HG02981 (cell line): ENCODE results near the gene ZMYND11.
"Not testable (repeated sequence)": the region's sequence is repeated elsewhere in the genome, so short reads cannot be mapped to it uniquely, and the experiment has no call there.

Source experiments
- ATAC-seq: cut with Tn5 transposase; IDR thresholded peaks from one replicate; pipeline ENCODE4 v1.9.1; 2021; ENCODE audit warnings: mild to moderate bottlenecking, moderate library complexity; ENCODE audit not compliant: unreplicated experiment

The ZMYND11 gene

GRCh38 chr10:132946-133898, 2.0 kb upstream of the ZMYND11 start:
- no peak for ATAC-seq

- peak; percentile 48 for ATAC-seq
Measured at GRCh38 chr10:134247-135131, 766 bp upstream of the ZMYND11 start.

DNA sequence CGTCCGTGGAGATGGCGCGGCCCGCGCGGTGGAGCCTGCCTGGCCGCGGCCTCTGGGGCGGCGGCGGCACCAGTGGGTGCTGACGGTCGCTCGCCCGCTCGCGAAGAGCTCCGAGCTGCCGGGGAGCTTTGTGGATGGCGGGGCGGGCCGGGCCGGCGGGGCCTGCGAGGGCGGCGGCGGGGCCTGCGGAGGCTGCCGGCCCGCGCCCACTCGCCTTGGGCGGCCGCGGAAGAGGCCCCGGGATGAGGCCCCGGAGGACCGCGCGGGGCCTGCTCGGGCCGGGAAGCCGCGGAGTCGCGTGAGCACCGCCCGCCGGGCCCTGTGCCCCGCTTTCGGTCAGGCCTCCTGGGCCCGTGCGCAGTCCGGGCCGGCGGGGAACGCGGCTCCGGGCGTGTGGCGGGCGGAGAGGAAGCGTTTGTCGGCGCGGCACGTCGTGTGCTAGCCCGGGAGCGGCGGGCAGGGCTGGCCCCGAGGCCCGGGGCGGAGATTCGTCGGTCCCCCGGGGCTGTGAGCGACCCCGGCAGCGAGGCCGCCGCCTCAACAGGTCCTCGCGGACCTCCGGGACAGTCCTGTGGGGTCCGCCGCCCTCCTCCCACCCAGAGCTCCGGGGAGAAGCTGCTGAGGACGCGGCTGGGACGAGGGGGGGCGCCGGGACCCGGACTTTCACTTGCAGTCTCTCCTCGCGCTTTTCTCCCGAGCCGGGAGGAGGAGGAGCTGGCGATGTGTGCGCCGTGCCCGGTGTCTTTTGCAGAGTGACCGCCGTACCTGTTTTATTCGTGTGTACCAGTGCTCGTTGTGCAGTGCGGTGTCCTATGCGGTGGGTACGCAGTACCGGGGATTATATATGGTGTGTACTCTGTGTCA, 578 bp downstream of the ZMYND11 start:
- ATAC-seq, result peak; percentile 31

DNA sequence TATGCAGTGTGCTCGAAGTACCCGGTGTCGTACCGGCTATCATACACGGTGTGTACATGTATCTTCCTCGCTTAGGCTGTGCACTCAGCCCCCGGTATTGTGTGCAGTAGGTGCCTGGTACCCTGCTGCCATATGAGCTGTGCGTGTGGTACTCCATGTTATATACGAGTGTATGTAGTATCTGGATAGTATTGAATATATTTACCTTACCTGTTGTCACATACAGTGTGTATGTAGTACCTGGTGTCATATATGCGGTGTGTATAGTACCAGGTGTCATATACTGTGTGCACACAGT, 1.2 kb downstream of the ZMYND11 start:
- ATAC-seq, result no peak

DNA sequence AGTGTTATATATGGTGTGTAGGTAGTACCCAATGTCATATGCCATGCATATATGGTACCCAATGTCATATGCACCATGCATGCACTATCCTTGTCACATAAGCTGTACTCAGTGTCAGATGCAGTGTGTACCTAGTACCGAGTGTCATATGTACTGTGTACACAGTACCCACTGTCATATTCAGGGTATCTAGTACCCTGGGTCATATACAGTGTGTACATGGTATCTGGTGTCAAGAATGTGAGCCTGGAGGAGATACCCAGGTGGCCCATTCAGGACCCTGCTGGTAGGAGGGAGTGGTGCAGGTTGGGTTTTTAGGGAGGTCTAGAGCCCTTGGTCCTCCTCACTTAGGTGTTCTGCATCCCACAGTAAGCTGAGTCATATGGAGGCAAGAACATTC, 1.8 kb downstream of the ZMYND11 start:
- ATAC-seq, result peak; percentile 31

GRCh38 chr10:137606-138005, 2.4 kb downstream of the ZMYND11 start:
- no peak for ATAC-seq

DNA sequence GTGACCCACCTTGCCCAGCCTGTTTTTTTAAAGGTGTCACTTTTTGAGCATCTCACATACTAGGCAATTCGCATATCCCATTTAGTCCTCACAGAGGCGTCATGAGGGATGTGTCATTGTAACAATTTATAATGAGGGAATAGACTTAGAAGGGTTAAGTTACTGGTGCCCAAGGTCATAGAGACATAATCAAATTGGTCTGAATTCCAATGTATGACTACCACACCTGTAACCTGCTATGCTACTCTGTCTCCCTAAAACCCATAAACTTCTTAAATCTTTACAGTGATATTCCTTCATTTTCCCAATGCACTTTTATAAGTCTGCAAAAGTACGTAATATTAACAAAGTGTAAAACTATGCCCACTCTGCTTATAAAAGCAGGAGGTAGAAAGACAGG, 7.1 kb downstream of the ZMYND11 start:
- no peak for ATAC-seq

DNA sequence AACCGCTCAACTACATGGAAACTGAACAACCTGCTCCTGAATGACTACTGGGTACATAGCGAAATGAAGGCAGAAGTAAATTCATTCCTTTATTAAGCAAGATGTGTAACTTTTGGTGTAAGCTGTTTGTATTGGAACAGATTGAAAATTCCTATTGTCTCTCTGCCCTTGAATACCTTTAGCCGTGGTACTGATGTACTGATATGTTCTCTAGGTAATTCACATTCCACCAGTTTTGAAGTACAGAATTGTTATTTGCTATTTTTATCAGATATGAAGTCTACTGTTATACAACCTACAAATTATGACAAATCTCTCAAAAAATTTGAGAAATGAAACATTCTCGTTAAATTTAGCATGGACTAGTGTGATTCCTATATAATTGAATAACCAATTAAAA, 17.7 kb downstream of the ZMYND11 start:
- no peak for ATAC-seq

GRCh38 chr10:154348-154747, 19.1 kb downstream of the ZMYND11 start:
- ATAC-seq, result no peak

DNA sequence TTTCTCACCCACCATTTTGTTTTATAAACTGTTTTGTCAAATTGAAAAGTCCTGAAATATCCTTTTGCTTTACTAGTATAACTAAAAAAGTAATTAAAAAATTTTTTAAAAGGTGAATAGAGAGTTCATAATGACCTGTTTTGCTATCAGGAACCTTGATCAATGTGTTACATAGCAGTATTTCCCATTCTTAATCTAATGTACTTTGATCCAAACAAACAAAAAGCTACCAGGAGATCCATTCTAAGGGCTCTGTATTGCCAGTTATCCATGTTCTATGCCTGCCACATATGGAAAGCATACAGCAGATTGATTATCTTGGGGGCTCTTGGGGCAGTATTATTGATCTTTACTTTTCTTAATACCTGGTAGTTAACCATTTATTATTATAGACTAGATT, 32.1 kb downstream of the ZMYND11 start:
- no peak for ATAC-seq

- no peak for ATAC-seq
Measured at GRCh38 chr10:173741-174140, 38.5 kb downstream of the ZMYND11 start.

- no peak for ATAC-seq
Measured at GRCh38 chr10:176677-177076, 41.4 kb downstream of the ZMYND11 start.

DNA sequence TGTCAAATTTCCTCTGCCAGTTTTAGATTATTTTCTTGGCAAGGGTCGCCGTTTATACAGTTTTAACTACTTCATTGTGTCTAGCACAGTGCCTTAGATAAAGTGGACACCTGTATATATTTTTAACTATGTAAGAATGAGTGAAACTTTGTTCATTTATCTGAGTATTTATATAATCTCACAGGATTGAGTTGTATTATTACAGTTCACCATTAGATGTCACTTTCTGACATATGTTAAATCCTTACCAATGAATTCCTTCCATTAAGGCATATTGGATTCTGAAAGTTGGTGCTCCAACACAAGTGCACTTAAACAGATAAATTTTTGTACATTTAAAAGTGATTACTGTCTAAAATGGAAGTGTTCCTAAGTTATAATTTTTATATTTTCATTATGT, 43.0 kb downstream of the ZMYND11 start:
- no peak for ATAC-seq

DNA sequence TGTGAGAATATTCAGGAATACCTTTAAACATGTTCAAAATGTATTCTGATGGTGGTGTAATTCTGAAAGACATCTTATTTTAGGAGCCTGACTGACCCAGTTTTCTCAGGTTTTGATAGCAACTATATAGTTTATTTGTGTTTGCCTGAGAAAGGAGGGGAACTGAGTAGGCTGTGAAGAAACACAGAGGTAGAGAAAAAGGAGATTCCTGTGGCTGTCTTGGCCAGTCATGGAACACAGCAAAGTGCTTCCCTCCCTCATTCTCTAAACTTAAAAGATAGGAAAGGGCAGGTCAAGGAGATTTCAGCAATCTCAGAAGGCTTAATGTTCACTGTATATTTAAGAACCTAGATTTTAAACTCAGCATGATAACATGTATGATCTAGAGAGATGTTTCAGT, 43.5 kb downstream of the ZMYND11 start:
- no peak for ATAC-seq

GRCh38 chr10:182441-183201, 47.4 kb downstream of the ZMYND11 start:
- ATAC-seq, result no peak

DNA sequence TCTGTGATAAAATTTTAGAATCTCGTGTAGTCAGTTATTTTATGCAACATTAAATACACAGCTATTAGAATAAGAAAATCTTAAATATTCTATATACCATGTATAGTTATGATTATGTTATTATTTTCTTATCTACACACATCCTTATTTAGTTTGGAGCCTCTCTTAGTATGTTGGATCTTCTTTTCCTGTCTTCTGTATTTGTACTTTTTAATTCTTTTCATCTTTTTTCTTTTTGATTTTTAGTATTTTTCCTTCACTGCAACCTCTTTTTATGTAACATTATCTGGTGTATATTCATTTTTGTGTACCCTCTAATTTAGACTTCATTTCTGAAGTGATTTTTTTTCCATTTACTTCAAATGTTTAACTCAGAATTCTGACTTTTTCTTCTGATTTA, 48.9 kb downstream of the ZMYND11 start:
- ATAC-seq, result no peak

- ATAC-seq, result no peak
Measured at GRCh38 chr10:184911-185310, 49.7 kb downstream of the ZMYND11 start.

DNA sequence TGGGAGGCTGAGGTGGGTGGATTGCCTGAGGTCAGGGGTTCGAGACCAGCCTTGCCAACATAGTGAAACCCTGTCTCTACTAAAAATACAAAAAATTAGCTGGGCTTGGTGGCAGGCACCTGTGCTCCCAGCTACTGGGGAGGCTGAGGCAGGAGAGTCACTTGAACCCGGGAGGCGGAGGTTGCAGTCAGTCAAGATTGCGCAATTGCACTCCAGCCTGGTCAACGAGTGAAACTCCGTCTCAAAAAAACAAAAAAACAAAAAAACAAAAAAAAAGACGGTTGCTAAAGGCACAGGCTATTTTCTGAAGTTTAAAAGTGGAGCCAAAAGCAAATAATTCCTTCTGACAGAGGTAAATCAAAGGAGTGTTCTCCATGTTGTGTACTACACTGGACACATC, 50.3 kb downstream of the ZMYND11 start:
- ATAC-seq, result not testable (repeated sequence)

GRCh38 chr10:186911-187310, 51.7 kb downstream of the ZMYND11 start:
- ATAC-seq, result no peak

DNA sequence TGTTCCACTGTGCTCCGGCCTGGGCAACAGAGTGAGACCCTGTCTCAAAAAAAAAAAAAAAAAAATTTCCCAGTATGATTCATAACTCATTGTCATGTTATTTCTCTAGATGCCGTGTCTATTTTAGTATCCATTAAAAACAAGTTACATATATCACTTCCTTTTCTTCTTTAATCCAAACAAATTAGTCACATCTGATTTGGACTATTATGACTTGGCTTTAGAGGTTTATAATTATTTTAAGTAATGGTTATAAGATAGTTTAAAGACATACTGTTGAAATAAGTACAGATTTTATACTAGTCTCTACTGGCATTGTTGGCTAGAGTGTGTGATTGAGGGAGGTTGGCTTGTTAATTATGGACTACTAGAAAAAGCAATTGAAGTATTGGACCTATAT, 53.3 kb downstream of the ZMYND11 start:
- ATAC-seq, result no peak
